ENCODE results near the gene PCNT. TPM values are rescaled to one million over a fixed set of nuclear protein-coding genes. Genes with fewer than 3 reads are reported as not detected.

PCNT gene
- total and polyA plus RNA-seq, 2 of the 4 experiments (the other 2 are of a cell fraction) = 10.0 to 19.4 TPM

GRCh38 chr21:46425041-46425440, 101.1 kb downstream of the PCNT start:
- dilution Hi-C loops (cut with HindIII; ENCODE audit: low sequenced_read_pairs, unreplicated experiment) = no loop called here
- Histone ChIP-seq H3K36me3 (ENCODE audit: control insufficient read depth, insufficient read depth, low read length) (peaks cover 46% of the 10 kb centered on the region), H2AK5ac (ENCODE audit: low read depth, low read length) (no peak overlapping the region), H3K4me1 (ENCODE audit: control insufficient read depth, insufficient read depth, low read length) (no peaks in the 10 kb centered on the region), H2AK9ac (replicated peaks; ENCODE audit: low read depth, low read length, poor library complexity) (no peak overlapping the region), H2AFZ (replicated peaks; ENCODE audit: low read length, poor library complexity) (no peak overlapping the region), H2BK20ac (ENCODE audit: low read depth, low read length) (no peak overlapping the region), H3K27ac (ENCODE audit: insufficient read depth, low read length) (no peak overlapping the region), H3K4me3 (ENCODE audit: insufficient read depth, low read depth, low read length) (no peak overlapping the region), H3K23ac (ENCODE audit: low read depth, low read length) (no peak overlapping the region), H3K79me1 (ENCODE audit: low read depth in 1 of 2, low read length in 2 of 2) (no peaks in the 10 kb centered on the region; a peak in 1 of 4 replicates), H3K9me3 (ENCODE audit: control insufficient read depth, insufficient read depth, low read length) (no peaks in the 10 kb centered on the region), H4K91ac (ENCODE audit: insufficient read depth, low read depth, low read length) (no peak overlapping the region), H3K14ac (replicated peaks; ENCODE audit: low read depth, low read length) (no peak overlapping the region), H3K56ac (ENCODE audit: extremely low read depth, insufficient read depth, low read length) (no peak overlapping the region), H4K20me1 (ENCODE audit: insufficient read depth, low read length) (no peaks in the 10 kb centered on the region), H4K5ac (ENCODE audit: low read depth, low read length) (no peak overlapping the region), H3K18ac (ENCODE audit: low read depth, low read length) (no peak overlapping the region), H2BK15ac (ENCODE audit: low read depth, low read length) (no peak overlapping the region), H3K4me2 (ENCODE audit: low read depth, low read length) (no peak overlapping the region), H3K27me3 (ENCODE audit: control insufficient read depth, insufficient read depth, low read length) (no peaks in the 10 kb centered on the region), H4K8ac (ENCODE audit: low read depth in 2 of 2, low read length in 2 of 2) (no peak overlapping the region), H3K9me1 (ENCODE audit: insufficient read depth, low read length) (no peaks in the 10 kb centered on the region), H3K9ac (ENCODE audit: low read depth, low read length) (no peak overlapping the region), H2BK120ac (ENCODE audit: low read depth, low read length) (no peak overlapping the region), H2BK5ac (ENCODE audit: low read depth, low read length, poor library complexity, severe bottlenecking) (no peak overlapping the region), H3K4ac (ENCODE audit: low read depth, low read length) (no peak overlapping the region)
- ATAC-seq (ENCODE audit: low read depth) = no peak
- no peak for DNase-seq
- CTCF ChIA-PET = no interaction called here
- TF ChIP-seq NFE2L2 (IDR thresholded peaks at IDR 0.05; ENCODE audit: low read depth, low read length) (no peak), RAD21 (IDR thresholded peaks at IDR 0.05; ENCODE audit: low read length) (no peak), POLR2A (IDR thresholded peaks at IDR 0.05; ENCODE audit: low read depth, low read length) (no peak), ELK1 (IDR thresholded peaks at IDR 0.05; ENCODE audit: borderline replicate concordance, low read depth, low read length) (no peak), FOS (IDR thresholded peaks at IDR 0.05; ENCODE audit: low read depth, low read length) (no peak), CEBPB (IDR thresholded peaks at IDR 0.05; ENCODE audit: low read depth, low read length) (no peak), CTCF (conservative IDR thresholded peaks at IDR 0.05; ENCODE audit: low read depth, low read length) (no peak), MAFK (IDR thresholded peaks at IDR 0.05; ENCODE audit: low read depth, low read length) (no peak), SMC3 (IDR thresholded peaks at IDR 0.05; ENCODE audit: low read depth, low read length) (no peak), USF2 (IDR thresholded peaks at IDR 0.05; ENCODE audit: low read depth, low read length) (no peak), RFX5 (IDR thresholded peaks at IDR 0.05; ENCODE audit: low read depth, low read length) (no peak)
- in situ Hi-C loops (cut with MboI; ENCODE audit: low sequenced_read_pairs) = no loop called here
- WGBS, 2 experiments (ENCODE audit: extremely low coverage in 2 of 2, insufficient read length in 1 of 2) = 95% methylated on average over 8 of the region's 19 CpGs; no CpG with 5 or more reads in 1 of the 2 experiments
- intact Hi-C loops (cut with micrococcal nuclease) = no loop called here
- POLR2A ChIA-PET (ENCODE audit: unreplicated experiment) = no interaction called here
- no TSS peak for BruUV-seq (replicated peaks)
